ENCODE data around the gene PSMB7.
A peak's percentile ranks its signal among the peaks of the same experiment; 100 is the strongest.

Gene PSMB7

GRCh38 chr9:124415102-124415851 is at the start of gene PSMB7:
Gene PSMB7, minus strand, starts transcription at chr9:124415442. Its CDS starts 17 bp downstream, at chr9:124415425.
- peak within 1 kb of the TSS; percentile 69 for H3K27ac ChIP-seq (ENCODE audit: low read depth, low read length)

GRCh38 chr9:124462739-124463138 is 47.5 kb upstream of the PSMB7 start:
- no peaks in the 10 kb centered on the region for H3K36me3 ChIP-seq (ENCODE audit: control insufficient read depth in 5 of 5, insufficient read depth in 5 of 5, low read length in 5 of 5)
- H3K4me3 ChIP-seq (ENCODE audit: low read depth in 1 of 5, low read length in 5 of 5), result no peak overlapping the region
- no peaks in the 10 kb centered on the region for H3K4me1 ChIP-seq (ENCODE audit: control insufficient read depth in 5 of 5, insufficient read depth in 5 of 5, low read length in 5 of 5)
- no peak overlapping the region for H3K9ac ChIP-seq (ENCODE audit: low read length in 5 of 5)
- H3K9me3 ChIP-seq (ENCODE audit: control insufficient read depth in 5 of 5, low read length in 5 of 5), result peaks cover 0 to 6% (median 0%) of the 10 kb centered on the region in 5 donors
- peaks cover 0 to 5% (median 4%) of the 10 kb centered on the region in 5 donors for H3K27me3 ChIP-seq (ENCODE audit: control insufficient read depth in 5 of 5, insufficient read depth in 4 of 5, low read length in 5 of 5)
- no peak overlapping the region for H3K27ac ChIP-seq (ENCODE audit: low read depth, low read length)

More at GRCh38 chr9:124415102-124415851, at the start of gene PSMB7:
- peaks cover 0 to 4% (median 0%) of the 10 kb centered on the region in 5 donors for H3K9me3 ChIP-seq (ENCODE audit: control insufficient read depth in 5 of 5, low read length in 5 of 5)
- H3K36me3 ChIP-seq (ENCODE audit: control insufficient read depth in 5 of 5, insufficient read depth in 5 of 5, low read length in 5 of 5), result peaks cover 20 to 37% (median 32%) of the 10 kb centered on the region in 5 donors
- H3K9ac ChIP-seq (ENCODE audit: low read length in 5 of 5), result peak within 1 kb of the TSS; percentile 84 to 96 (median 85)
- H3K4me3 ChIP-seq (ENCODE audit: low read depth in 1 of 5, low read length in 5 of 5), result peak within 1 kb of the TSS; percentile 87 to 100 (median 93)
- peaks cover 9 to 18% (median 12%) of the 10 kb centered on the region in 5 donors for H3K4me1 ChIP-seq (ENCODE audit: control insufficient read depth in 5 of 5, insufficient read depth in 5 of 5, low read length in 5 of 5)
- no peaks in the 10 kb centered on the region for H3K27me3 ChIP-seq (ENCODE audit: control insufficient read depth in 5 of 5, insufficient read depth in 4 of 5, low read length in 5 of 5)

- Histone ChIP-seq H3K9ac (ENCODE audit: low read length in 5 of 5) (no peak overlapping the region), H3K4me1 (ENCODE audit: control insufficient read depth in 5 of 5, insufficient read depth in 5 of 5, low read length in 5 of 5) (peaks cover 0 to under 1% (median under 1%) of the 10 kb centered on the region in 5 donors), H3K27me3 (ENCODE audit: control insufficient read depth in 5 of 5, insufficient read depth in 4 of 5, low read length in 5 of 5) (peaks cover 3 to 10% (median 5%) of the 10 kb centered on the region in 5 donors), H3K9me3 (ENCODE audit: control insufficient read depth in 5 of 5, low read length in 5 of 5) (peaks cover 0 to 6% (median 0%) of the 10 kb centered on the region in 5 donors), H3K27ac (ENCODE audit: low read depth, low read length) (no peak overlapping the region), H3K4me3 (ENCODE audit: low read depth in 1 of 5, low read length in 5 of 5) (no peak overlapping the region), H3K36me3 (ENCODE audit: control insufficient read depth in 5 of 5, insufficient read depth in 5 of 5, low read length in 5 of 5) (no peaks in the 10 kb centered on the region)
Observed at GRCh38 chr9:124458441-124458840, 43.2 kb upstream of the PSMB7 start.

GRCh38 chr9:124457887-124458431 is 42.7 kb upstream of the PSMB7 start:
- H3K9ac ChIP-seq (ENCODE audit: low read length in 5 of 5), result no peak overlapping the region
- no peaks in the 10 kb centered on the region for H3K36me3 ChIP-seq (ENCODE audit: control insufficient read depth in 5 of 5, insufficient read depth in 5 of 5, low read length in 5 of 5)
- H3K27me3 ChIP-seq (ENCODE audit: control insufficient read depth in 5 of 5, insufficient read depth in 4 of 5, low read length in 5 of 5), result peaks cover 4 to 15% (median 10%) of the 10 kb centered on the region in 5 donors
- no peak overlapping the region for H3K27ac ChIP-seq (ENCODE audit: low read depth, low read length)
- H3K4me1 ChIP-seq (ENCODE audit: control insufficient read depth in 5 of 5, insufficient read depth in 5 of 5, low read length in 5 of 5), result peaks cover 0 to 5% (median 3%) of the 10 kb centered on the region in 5 donors
- H3K4me3 ChIP-seq (ENCODE audit: low read depth in 1 of 5, low read length in 5 of 5), result no peak overlapping the region
- peaks cover 0 to 3% (median 0%) of the 10 kb centered on the region in 5 donors for H3K9me3 ChIP-seq (ENCODE audit: control insufficient read depth in 5 of 5, low read length in 5 of 5)

GRCh38 chr9:124457079-124457886 is 42.0 kb upstream of the PSMB7 start:
- H3K36me3 ChIP-seq (ENCODE audit: control insufficient read depth in 5 of 5, insufficient read depth in 5 of 5, low read length in 5 of 5), result no peaks in the 10 kb centered on the region
- H3K9ac ChIP-seq (ENCODE audit: low read length in 5 of 5), result no peak overlapping the region
- no peak overlapping the region for H3K4me3 ChIP-seq (ENCODE audit: low read depth in 1 of 5, low read length in 5 of 5)
- peaks cover 10 to 22% (median 17%) of the 10 kb centered on the region in 5 donors for H3K27me3 ChIP-seq (ENCODE audit: control insufficient read depth in 5 of 5, insufficient read depth in 4 of 5, low read length in 5 of 5)
- H3K9me3 ChIP-seq (ENCODE audit: control insufficient read depth in 5 of 5, low read length in 5 of 5), result peaks cover 0 to 3% (median 0%) of the 10 kb centered on the region in 5 donors
- H3K27ac ChIP-seq (ENCODE audit: low read depth, low read length), result no peak overlapping the region
- H3K4me1 ChIP-seq (ENCODE audit: control insufficient read depth in 5 of 5, insufficient read depth in 5 of 5, low read length in 5 of 5), result peaks cover 0 to 7% (median 3%) of the 10 kb centered on the region in 5 donors

- Histone ChIP-seq H3K36me3 (ENCODE audit: control insufficient read depth in 5 of 5, insufficient read depth in 5 of 5, low read length in 5 of 5) (no peaks in the 10 kb centered on the region), H3K27ac (ENCODE audit: low read depth, low read length) (no peak overlapping the region), H3K9me3 (ENCODE audit: control insufficient read depth in 5 of 5, low read length in 5 of 5) (peaks cover 0 to 3% (median 0%) of the 10 kb centered on the region in 5 donors), H3K4me1 (ENCODE audit: control insufficient read depth in 5 of 5, insufficient read depth in 5 of 5, low read length in 5 of 5) (peaks cover 0 to 7% (median 3%) of the 10 kb centered on the region in 5 donors), H3K27me3 (ENCODE audit: control insufficient read depth in 5 of 5, insufficient read depth in 4 of 5, low read length in 5 of 5) (peaks cover 15 to 27% (median 23%) of the 10 kb centered on the region in 5 donors), H3K4me3 (ENCODE audit: low read depth in 1 of 5, low read length in 5 of 5) (no peak overlapping the region), H3K9ac (ENCODE audit: low read length in 5 of 5) (no peak overlapping the region)
Observed at GRCh38 chr9:124456341-124457078, 41.3 kb upstream of the PSMB7 start.

GRCh38 chr9:124455820-124456219 is 40.6 kb upstream of the PSMB7 start:
- H3K36me3 ChIP-seq (ENCODE audit: control insufficient read depth in 5 of 5, insufficient read depth in 5 of 5, low read length in 5 of 5), result no peaks in the 10 kb centered on the region
- no peak overlapping the region for H3K4me3 ChIP-seq (ENCODE audit: low read depth in 1 of 5, low read length in 5 of 5)
- H3K4me1 ChIP-seq (ENCODE audit: control insufficient read depth in 5 of 5, insufficient read depth in 5 of 5, low read length in 5 of 5), result peaks cover 0 to 7% (median 3%) of the 10 kb centered on the region in 5 donors
- no peak overlapping the region for H3K9ac ChIP-seq (ENCODE audit: low read length in 5 of 5)
- peaks cover 22 to 34% (median 29%) of the 10 kb centered on the region in 5 donors for H3K27me3 ChIP-seq (ENCODE audit: control insufficient read depth in 5 of 5, insufficient read depth in 4 of 5, low read length in 5 of 5)
- H3K27ac ChIP-seq (ENCODE audit: low read depth, low read length), result no peak overlapping the region
- H3K9me3 ChIP-seq (ENCODE audit: control insufficient read depth in 5 of 5, low read length in 5 of 5), result peaks cover 0 to 3% (median 0%) of the 10 kb centered on the region in 5 donors

GRCh38 chr9:124454791-124455443 is 39.7 kb upstream of the PSMB7 start:
- no peak overlapping the region for H3K27ac ChIP-seq (ENCODE audit: low read depth, low read length)
- peaks cover 0 to 13% (median 6%) of the 10 kb centered on the region in 5 donors for H3K4me1 ChIP-seq (ENCODE audit: control insufficient read depth in 5 of 5, insufficient read depth in 5 of 5, low read length in 5 of 5)
- no peak overlapping the region for H3K9ac ChIP-seq (ENCODE audit: low read length in 5 of 5)
- no peaks in the 10 kb centered on the region for H3K36me3 ChIP-seq (ENCODE audit: control insufficient read depth in 5 of 5, insufficient read depth in 5 of 5, low read length in 5 of 5)
- H3K4me3 ChIP-seq (ENCODE audit: low read depth in 1 of 5, low read length in 5 of 5), result no peak overlapping the region
- no peaks in the 10 kb centered on the region for H3K9me3 ChIP-seq (ENCODE audit: control insufficient read depth in 5 of 5, low read length in 5 of 5)
- peaks cover 29 to 41% (median 35%) of the 10 kb centered on the region in 5 donors for H3K27me3 ChIP-seq (ENCODE audit: control insufficient read depth in 5 of 5, insufficient read depth in 4 of 5, low read length in 5 of 5)

GRCh38 chr9:124454296-124454695 is 39.1 kb upstream of the PSMB7 start:
- Histone ChIP-seq H3K9me3 (ENCODE audit: control insufficient read depth in 5 of 5, low read length in 5 of 5) (no peaks in the 10 kb centered on the region), H3K36me3 (ENCODE audit: control insufficient read depth in 5 of 5, insufficient read depth in 5 of 5, low read length in 5 of 5) (no peaks in the 10 kb centered on the region), H3K4me3 (ENCODE audit: low read depth in 1 of 5, low read length in 5 of 5) (no peak overlapping the region), H3K9ac (ENCODE audit: low read length in 5 of 5) (no peak overlapping the region), H3K27me3 (ENCODE audit: control insufficient read depth in 5 of 5, insufficient read depth in 4 of 5, low read length in 5 of 5) (peaks cover 33 to 45% (median 41%) of the 10 kb centered on the region in 5 donors), H3K27ac (ENCODE audit: low read depth, low read length) (no peak overlapping the region), H3K4me1 (ENCODE audit: control insufficient read depth in 5 of 5, insufficient read depth in 5 of 5, low read length in 5 of 5) (peaks cover 0 to 13% (median 6%) of the 10 kb centered on the region in 5 donors)

Data from subcutaneous abdominal adipose tissue (tissue), 5 donors.